ENCODE measurements around the gene KCNK4. TPM values are rescaled to one million over a fixed set of nuclear protein-coding genes. Genes with fewer than 3 reads are reported as not detected.

KCNK4 gene
- total and polyA plus RNA-seq, 12 donors = 0.10 to 0.54 TPM; not detected in 10

GRCh38 chr11:64284962-64285884, 5.9 kb upstream of the KCNK4 start, which contains the start of gene GPR137:
Gene GPR137 (plus strand): TSS chr11:64285848. CDS start chr11:64286525, 677 bp downstream.
- Histone ChIP-seq H3K27ac (peak within 1 kb of the TSS; percentile 77 to 94 (median 87)), H3K36me3 (replicated peaks in 1 of 2) (peaks cover 0 to 3% of the 10 kb centered on the region in 2 donors), H3K9me3 (replicated peaks in 1 of 3) (no peaks in the 10 kb centered on the region), H3K27me3 (no peaks in the 10 kb centered on the region), H3K4me3 (peak within 1 kb of the TSS; percentile 17 to 93 (median 75)), H3K4me1 (replicated peaks in 1 of 2) (peaks cover 15 to 19% of the 10 kb centered on the region in 2 donors)
- DNase-seq = peak; percentile 78 to 88 (median 84)
- TF ChIP-seq, protein P1, sequence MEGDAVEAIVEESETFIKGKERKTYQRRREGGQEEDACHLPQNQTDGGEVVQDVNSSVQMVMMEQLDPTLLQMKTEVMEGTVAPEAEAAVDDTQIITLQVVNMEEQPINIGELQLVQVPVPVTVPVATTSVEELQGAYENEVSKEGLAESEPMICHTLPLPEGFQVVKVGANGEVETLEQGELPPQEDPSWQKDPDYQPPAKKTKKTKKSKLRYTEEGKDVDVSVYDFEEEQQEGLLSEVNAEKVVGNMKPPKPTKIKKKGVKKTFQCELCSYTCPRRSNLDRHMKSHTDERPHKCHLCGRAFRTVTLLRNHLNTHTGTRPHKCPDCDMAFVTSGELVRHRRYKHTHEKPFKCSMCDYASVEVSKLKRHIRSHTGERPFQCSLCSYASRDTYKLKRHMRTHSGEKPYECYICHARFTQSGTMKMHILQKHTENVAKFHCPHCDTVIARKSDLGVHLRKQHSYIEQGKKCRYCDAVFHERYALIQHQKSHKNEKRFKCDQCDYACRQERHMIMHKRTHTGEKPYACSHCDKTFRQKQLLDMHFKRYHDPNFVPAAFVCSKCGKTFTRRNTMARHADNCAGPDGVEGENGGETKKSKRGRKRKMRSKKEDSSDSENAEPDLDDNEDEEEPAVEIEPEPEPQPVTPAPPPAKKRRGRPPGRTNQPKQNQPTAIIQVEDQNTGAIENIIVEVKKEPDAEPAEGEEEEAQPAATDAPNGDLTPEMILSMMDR (IDR thresholded peaks at IDR 0.05) = peak in 1 of 6 experiments; percentile 6
- peak in 1 of 2 donors; percentile 44 for TF ChIP-seq POLR2A (IDR thresholded peaks at IDR 0.05)
- intact Hi-C loops (cut with DNase I) = no loop called here
- WGBS, 4 donors = 1% methylated on average over 23 to 102 of the region's 102 CpGs; no CpG with 5 or more reads in 1 of the 4 donors

GRCh38 chr11:64285885-64286800, 5.0 kb upstream of the KCNK4 start:
- peaks cover 7% of the 10 kb centered on the region for H3K27me3 ChIP-seq
- TF ChIP-seq POLR2A (IDR thresholded peaks at IDR 0.05) = no peak
- TF ChIP-seq, protein P1 (IDR thresholded peaks at IDR 0.05) = no peak
- peak overlapping the region in 3 of 5 donors; percentile 77 to 94 (median 93) for H3K27ac ChIP-seq
- H3K4me1 ChIP-seq (replicated peaks in 1 of 2) = peaks cover 15 to 19% of the 10 kb centered on the region in 2 donors
- H3K4me3 ChIP-seq = peak overlapping the region in 2 of 4 donors; percentile 86 to 93
- 24 to 53% (median 34%) methylated on average over 15 to 37 of the region's 40 CpGs for WGBS, 4 donors
- peaks cover 0 to 3% of the 10 kb centered on the region in 2 donors for H3K36me3 ChIP-seq (replicated peaks in 1 of 2)
- H3K9me3 ChIP-seq (replicated peaks in 1 of 3) = no peaks in the 10 kb centered on the region
- peak in 4 of 7 donors; percentile 36 to 62 (median 46) for DNase-seq
- intact Hi-C loops (cut with DNase I) = no loop called here

DNA sequence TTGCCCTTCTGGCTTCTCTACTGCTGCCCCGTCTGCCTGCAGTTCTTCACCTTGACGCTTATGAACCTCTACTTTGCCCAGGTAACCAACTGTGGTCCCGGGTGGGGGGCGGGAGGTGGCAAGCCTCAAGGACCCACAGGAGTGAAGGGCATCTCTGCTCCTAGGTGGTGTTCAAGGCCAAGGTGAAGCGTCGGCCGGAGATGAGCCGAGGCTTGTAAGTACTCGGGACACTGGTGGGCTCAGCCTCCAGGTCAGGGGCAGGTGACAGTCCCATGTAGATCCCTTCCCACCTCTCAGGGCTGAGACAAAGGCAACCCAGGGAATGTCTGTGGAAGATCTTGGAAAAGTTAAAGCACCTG, 4.3 kb upstream of the KCNK4 start:
- TF ChIP-seq POLR2A (IDR thresholded peaks at IDR 0.05) = no peak
- TF ChIP-seq, protein P1 (IDR thresholded peaks at IDR 0.05) = no peak
- 53 to 73% (median 61%) methylated on average over 9 of the region's 9 CpGs for WGBS, 4 donors
- intact Hi-C loops (cut with DNase I) = no loop called here
- Histone ChIP-seq H3K36me3 (replicated peaks in 1 of 2) (peaks cover 0 to 3% of the 10 kb centered on the region in 2 donors), H3K4me3 (no peak overlapping the region), H3K27ac (no peak overlapping the region), H3K4me1 (replicated peaks in 1 of 2) (peaks cover 15 to 21% of the 10 kb centered on the region in 2 donors), H3K9me3 (replicated peaks in 1 of 3) (no peaks in the 10 kb centered on the region), H3K27me3 (peaks cover 13% of the 10 kb centered on the region)
- no peak for DNase-seq

Data from adrenal gland (tissue), 12 donors.